ENCODE data around the gene LARP4B. TPM values are rescaled to one million over a fixed set of nuclear protein-coding genes. Genes with fewer than 3 reads are reported as not detected.

The LARP4B gene
- polyA plus RNA-seq, 1 donor (not counting 4 experiments of a cell fraction or from before 2014, with no cell fraction given): 39.4 TPM

- H2AFZ ChIP-seq (ENCODE audit: control insufficient read depth, low read length): no peak overlapping the region
- H3K27me3 ChIP-seq (ENCODE audit: control insufficient read depth, extremely low read depth, insufficient read depth, low read length): no peaks in the 10 kb centered on the region
- TF ChIP-seq, protein P1, sequence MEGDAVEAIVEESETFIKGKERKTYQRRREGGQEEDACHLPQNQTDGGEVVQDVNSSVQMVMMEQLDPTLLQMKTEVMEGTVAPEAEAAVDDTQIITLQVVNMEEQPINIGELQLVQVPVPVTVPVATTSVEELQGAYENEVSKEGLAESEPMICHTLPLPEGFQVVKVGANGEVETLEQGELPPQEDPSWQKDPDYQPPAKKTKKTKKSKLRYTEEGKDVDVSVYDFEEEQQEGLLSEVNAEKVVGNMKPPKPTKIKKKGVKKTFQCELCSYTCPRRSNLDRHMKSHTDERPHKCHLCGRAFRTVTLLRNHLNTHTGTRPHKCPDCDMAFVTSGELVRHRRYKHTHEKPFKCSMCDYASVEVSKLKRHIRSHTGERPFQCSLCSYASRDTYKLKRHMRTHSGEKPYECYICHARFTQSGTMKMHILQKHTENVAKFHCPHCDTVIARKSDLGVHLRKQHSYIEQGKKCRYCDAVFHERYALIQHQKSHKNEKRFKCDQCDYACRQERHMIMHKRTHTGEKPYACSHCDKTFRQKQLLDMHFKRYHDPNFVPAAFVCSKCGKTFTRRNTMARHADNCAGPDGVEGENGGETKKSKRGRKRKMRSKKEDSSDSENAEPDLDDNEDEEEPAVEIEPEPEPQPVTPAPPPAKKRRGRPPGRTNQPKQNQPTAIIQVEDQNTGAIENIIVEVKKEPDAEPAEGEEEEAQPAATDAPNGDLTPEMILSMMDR (optimal IDR thresholded peaks at IDR 0.05 in 1 of 3, IDR thresholded peaks at IDR 0.05 in 1 of 3, conservative IDR thresholded peaks at IDR 0.05 in 1 of 3; ENCODE audit: extremely low read depth in 1 of 3, insufficient read depth in 2 of 3, low read length in 3 of 3): no peak
- TF ChIP-seq EZH2 (IDR thresholded peaks at IDR 0.05; ENCODE audit: low read length): no peak
- no peak overlapping the region for H3K27ac ChIP-seq (ENCODE audit: control insufficient read depth, insufficient read depth, low read length)
- no peaks in the 10 kb centered on the region for H3K9me3 ChIP-seq (ENCODE audit: control insufficient read depth, low read depth, low read length)
- H3K9me1 ChIP-seq (ENCODE audit: control insufficient read depth, extremely low read depth, insufficient read depth, low read length): no peaks in the 10 kb centered on the region
- H4K20me1 ChIP-seq (ENCODE audit: control insufficient read depth, extremely low read depth, insufficient read depth, low read length): no peaks in the 10 kb centered on the region
- peaks cover 45 to 77% of the 10 kb centered on the region in 2 experiments for H3K36me3 ChIP-seq (ENCODE audit: control insufficient read depth in 2 of 2, extremely low read depth in 1 of 2, insufficient read depth in 2 of 2, low read length in 2 of 2)
- no peak overlapping the region for H3K4me2 ChIP-seq (ENCODE audit: control insufficient read depth, extremely low read depth, insufficient read depth, low read depth, low read length)
- no peaks in the 10 kb centered on the region for H3K4me1 ChIP-seq (ENCODE audit: control insufficient read depth, extremely low read depth, insufficient read depth, low read length)
- H3K79me2 ChIP-seq (ENCODE audit: control insufficient read depth, insufficient read depth, low read length): no peaks in the 10 kb centered on the region
- no peak overlapping the region for H3K9ac ChIP-seq (ENCODE audit: control insufficient read depth, extremely low read depth, insufficient read depth, low read length)
- DNase-seq (ENCODE audit: low read depth, low spot score) (no peak), FAIRE-seq (no peak)
- no peak overlapping the region for H3K4me3 ChIP-seq (ENCODE audit: control insufficient read depth in 2 of 3, extremely low read depth in 1 of 3, insufficient read depth in 2 of 3, low read depth in 1 of 3, low read length in 3 of 3)
- dilution Hi-C loops (cut with MboI; ENCODE audit: extremely low pct_ligation_motif_present, low sequenced_read_pairs): no loop called here
Observed at GRCh38 chr10:816958-817357, 114.5 kb downstream of the LARP4B start.

GRCh38 chr10:816091-816477 is 115.4 kb downstream of the LARP4B start:
- FAIRE-seq (no peak), DNase-seq (ENCODE audit: low read depth, low spot score) (no peak)
- H3K9ac ChIP-seq (ENCODE audit: control insufficient read depth, extremely low read depth, insufficient read depth, low read length): no peak overlapping the region
- no peaks in the 10 kb centered on the region for H3K27me3 ChIP-seq (ENCODE audit: control insufficient read depth, extremely low read depth, insufficient read depth, low read length)
- dilution Hi-C loops (cut with MboI; ENCODE audit: extremely low pct_ligation_motif_present, low sequenced_read_pairs): no loop called here
- H2AFZ ChIP-seq (ENCODE audit: control insufficient read depth, low read length): no peak overlapping the region
- no peaks in the 10 kb centered on the region for H3K79me2 ChIP-seq (ENCODE audit: control insufficient read depth, insufficient read depth, low read length)
- no peak overlapping the region for H3K27ac ChIP-seq (ENCODE audit: control insufficient read depth, insufficient read depth, low read length)
- no peak overlapping the region for H3K4me3 ChIP-seq (ENCODE audit: control insufficient read depth in 2 of 3, extremely low read depth in 1 of 3, insufficient read depth in 2 of 3, low read depth in 1 of 3, low read length in 3 of 3)
- TF ChIP-seq EZH2 (IDR thresholded peaks at IDR 0.05; ENCODE audit: low read length): no peak
- H4K20me1 ChIP-seq (ENCODE audit: control insufficient read depth, extremely low read depth, insufficient read depth, low read length): no peaks in the 10 kb centered on the region
- peaks cover 45 to 75% of the 10 kb centered on the region in 2 experiments for H3K36me3 ChIP-seq (ENCODE audit: control insufficient read depth in 2 of 2, extremely low read depth in 1 of 2, insufficient read depth in 2 of 2, low read length in 2 of 2)
- no peak overlapping the region for H3K4me2 ChIP-seq (ENCODE audit: control insufficient read depth, extremely low read depth, insufficient read depth, low read depth, low read length)
- H3K9me3 ChIP-seq (ENCODE audit: control insufficient read depth, low read depth, low read length): no peaks in the 10 kb centered on the region
- no peaks in the 10 kb centered on the region for H3K9me1 ChIP-seq (ENCODE audit: control insufficient read depth, extremely low read depth, insufficient read depth, low read length)
- no peaks in the 10 kb centered on the region for H3K4me1 ChIP-seq (ENCODE audit: control insufficient read depth, extremely low read depth, insufficient read depth, low read length)
